HL-60/S4 treated with retinoic acid at 250 ng/mL for 4 days and 3 days (cell line): ENCODE results near the gene TTLL5.
"Not testable (repeated sequence)": the region's sequence is repeated elsewhere in the genome, so short reads cannot be mapped to it uniquely, and the experiment has no call there.

Experiments
- in situ Hi-C: fragments of 300-500 bp; cut with MboI; formaldehyde crosslinking; loops from 2 replicates; pipeline ENCODE4 v1.7.0; 2022; ENCODE audit warnings: low sequenced_read_pairs

Gene TTLL5

DNA sequence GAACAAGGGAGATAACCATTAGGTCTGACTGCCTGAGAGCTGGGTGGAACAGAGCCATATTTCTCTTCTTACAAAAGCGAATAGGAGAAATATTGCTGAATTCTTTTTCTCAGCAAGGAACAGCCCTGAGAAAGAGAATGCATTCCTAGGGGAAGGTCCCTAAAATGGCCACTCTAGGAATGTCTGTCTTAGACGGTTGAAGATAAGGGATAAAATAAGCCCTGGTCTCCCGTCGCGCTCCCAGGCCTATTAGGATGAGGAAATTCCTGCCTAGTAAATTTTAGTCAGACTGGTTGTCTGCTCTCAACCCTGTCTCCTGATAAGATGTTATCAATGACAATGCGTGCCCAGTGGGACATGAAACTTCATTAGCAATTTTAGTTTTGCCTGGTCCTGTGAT is 34.0 kb downstream of the TTLL5 start:
- in situ Hi-C loops, result not testable (repeated sequence)

GRCh38 chr14:75697386-75697785 is 36.3 kb downstream of the TTLL5 start:
- in situ Hi-C loops, result no loop called here

GRCh38 chr14:75697918-75698317 is 36.9 kb downstream of the TTLL5 start:
- in situ Hi-C loops, result no loop called here

GRCh38 chr14:75699331-75699730 is 38.3 kb downstream of the TTLL5 start:
- in situ Hi-C loops, result no loop called here

DNA sequence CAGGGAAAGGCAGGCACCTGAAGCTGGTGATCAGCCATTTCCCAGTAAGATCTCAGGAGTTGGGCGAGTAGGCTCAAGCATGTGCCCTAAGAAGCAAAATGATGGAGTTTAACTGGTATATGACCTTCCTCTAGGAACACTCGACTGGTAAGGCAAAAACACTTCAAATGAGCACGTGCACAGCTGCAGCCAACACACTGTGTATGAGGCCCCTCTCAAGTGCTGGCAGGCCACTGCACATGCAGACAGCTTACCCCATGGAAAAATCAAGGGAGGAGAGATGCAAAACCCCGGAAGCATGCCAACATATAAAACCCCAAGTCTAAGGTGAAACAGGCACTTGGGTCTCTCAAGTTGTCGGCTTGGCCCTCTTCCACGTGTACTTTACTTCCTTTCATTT is 39.2 kb downstream of the TTLL5 start:
- in situ Hi-C loops, result loop anchor here (25.0 kb wide), 2 partner anchors 287 to 687 kb away; partner anchors contain the start of genes ESRRB, IFT43 and TGFB3

DNA sequence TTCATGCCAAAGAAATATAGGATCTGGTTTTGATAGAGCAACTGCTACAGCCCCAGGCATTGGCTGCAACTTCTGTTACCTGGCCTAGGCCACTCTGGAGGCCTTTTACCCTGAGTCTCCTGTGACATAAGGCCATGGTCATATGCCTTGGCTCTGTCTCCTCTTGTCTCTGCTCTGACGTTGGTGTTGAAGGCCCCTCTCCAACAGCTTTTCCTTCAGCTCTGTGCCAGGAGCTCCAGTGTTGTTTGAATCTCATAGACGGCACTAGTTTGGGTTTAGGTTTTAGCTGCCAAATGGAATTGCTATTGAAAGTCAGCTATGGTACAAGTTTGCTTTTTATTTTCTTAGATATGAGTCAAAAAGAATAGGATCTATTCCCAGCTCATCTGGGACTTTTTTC is 41.1 kb downstream of the TTLL5 start:
- in situ Hi-C loops, result loop anchor here (25.0 kb wide), 2 partner anchors 285 to 685 kb away; partner anchors contain the start of genes ESRRB, IFT43 and TGFB3

DNA sequence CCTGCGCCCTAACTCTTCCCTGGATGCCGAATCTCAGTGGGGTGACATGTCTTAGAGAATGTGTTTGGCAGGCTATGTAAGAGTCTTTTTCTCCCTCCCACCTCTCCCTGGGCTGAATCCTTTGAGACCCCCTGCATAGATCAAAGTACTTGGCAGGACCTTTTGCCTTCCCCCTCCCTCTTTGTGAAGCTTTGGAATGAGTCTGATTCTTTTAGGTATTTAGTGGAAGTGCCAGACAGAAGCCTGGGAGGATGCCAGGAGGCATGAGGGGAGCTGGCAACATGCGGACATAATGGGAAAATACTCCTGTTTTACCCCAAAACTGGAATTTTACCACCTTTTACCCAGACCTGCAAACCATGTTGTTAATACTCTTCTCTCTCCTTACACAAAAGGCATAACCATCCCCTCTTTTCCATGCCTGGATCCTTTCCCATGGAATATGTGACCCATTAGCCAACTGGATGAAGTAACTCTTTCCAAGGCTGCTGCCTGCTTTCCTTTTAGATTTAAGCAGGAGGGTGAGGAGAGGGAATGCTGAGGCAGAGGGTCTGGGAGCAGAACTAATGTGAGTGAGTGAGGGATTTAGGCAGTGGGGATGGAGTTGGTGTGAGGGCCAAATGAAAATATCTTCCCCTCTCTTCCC is 41.7 kb downstream of the TTLL5 start:
- in situ Hi-C loops, result loop anchor here (25.0 kb wide), 2 partner anchors 285 to 685 kb away; partner anchors contain the start of genes ESRRB, IFT43 and TGFB3

DNA sequence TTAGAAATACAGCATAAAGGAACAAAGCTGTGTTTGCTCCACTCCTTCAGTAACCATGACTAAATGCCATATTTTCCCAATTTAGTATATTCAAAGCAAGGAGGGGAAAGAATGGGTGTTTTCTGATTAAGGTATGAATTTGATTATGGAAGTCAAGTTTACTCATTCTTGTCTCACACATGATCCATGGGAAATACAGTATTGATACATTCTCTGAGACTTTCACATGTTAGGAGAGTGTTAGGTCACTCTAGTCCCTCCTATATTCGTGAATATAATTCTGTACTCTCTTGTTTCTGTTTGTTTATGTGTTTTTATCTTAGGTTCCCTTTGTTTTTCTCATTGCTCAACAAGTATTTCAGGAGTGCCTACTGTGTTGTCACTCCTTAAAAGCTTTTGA is 42.4 kb downstream of the TTLL5 start:
- in situ Hi-C loops, result loop anchor here (25.0 kb wide), 2 partner anchors 284 to 684 kb away; partner anchors contain the start of genes ESRRB, IFT43 and TGFB3

GRCh38 chr14:75705014-75705413 is 44.0 kb downstream of the TTLL5 start:
- in situ Hi-C loops, result loop anchor here (25.0 kb wide), 2 partner anchors 282 to 682 kb away; partner anchors contain the start of genes ESRRB, IFT43 and TGFB3

DNA sequence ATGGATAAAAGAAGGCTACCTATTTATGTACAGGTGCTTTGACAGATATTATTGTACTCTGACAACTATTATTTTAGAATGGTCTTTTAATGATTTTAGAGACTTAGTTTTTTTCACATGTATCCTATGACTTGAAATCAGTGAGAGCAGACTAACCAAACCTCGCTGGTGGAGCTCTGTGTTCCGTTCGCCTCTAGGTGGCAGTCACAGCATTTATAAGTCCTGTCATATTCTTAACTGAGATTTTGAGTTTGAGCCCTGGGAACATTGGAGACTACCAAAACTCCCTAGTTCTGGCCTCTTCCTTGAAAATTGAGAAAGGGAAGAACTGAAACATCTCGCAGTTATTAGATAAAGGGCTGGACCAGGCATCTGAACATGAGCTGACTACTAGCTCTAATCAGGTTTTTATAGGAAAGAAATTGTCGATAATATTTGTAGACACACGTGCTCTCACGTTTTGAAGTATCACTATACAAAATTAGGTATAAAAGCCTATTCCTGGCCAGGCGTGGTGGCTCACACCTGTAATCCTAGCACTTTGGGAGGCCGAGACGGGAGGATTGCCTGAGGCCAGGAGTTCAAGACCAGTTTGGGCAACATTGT is 48.3 kb downstream of the TTLL5 start:
- in situ Hi-C loops, result loop anchor here (25.0 kb wide), 2 partner anchors 278 to 678 kb away; partner anchors contain the start of genes ESRRB, IFT43 and TGFB3

- in situ Hi-C loops, result loop anchor here (25.0 kb wide), 2 partner anchors 276 to 676 kb away; partner anchors contain the start of genes ESRRB, IFT43 and TGFB3
These were observed 50.2 kb downstream of the TTLL5 start for GRCh38 chr14:75711105-75711795.

GRCh38 chr14:75711796-75712211 is 50.8 kb downstream of the TTLL5 start:
- in situ Hi-C loops, result loop anchor here (25.0 kb wide), 2 partner anchors 275 to 675 kb away; partner anchors contain the start of genes ESRRB, IFT43 and TGFB3

- in situ Hi-C loops, result loop anchor here (25.0 kb wide), 2 partner anchors 272 to 672 kb away; partner anchors contain the start of genes ESRRB, IFT43 and TGFB3
These were observed 53.9 kb downstream of the TTLL5 start for GRCh38 chr14:75714991-75715390.

- in situ Hi-C loops, result loop anchor here (25.0 kb wide), 2 partner anchors 271 to 671 kb away; partner anchors contain the start of genes ESRRB, IFT43 and TGFB3
These were observed 55.1 kb downstream of the TTLL5 start for GRCh38 chr14:75715926-75716780.

GRCh38 chr14:75717729-75718128 is 56.7 kb downstream of the TTLL5 start:
- in situ Hi-C loops, result loop anchor here (25.0 kb wide), 2 partner anchors 270 to 670 kb away; partner anchors contain the start of genes ESRRB, IFT43 and TGFB3

DNA sequence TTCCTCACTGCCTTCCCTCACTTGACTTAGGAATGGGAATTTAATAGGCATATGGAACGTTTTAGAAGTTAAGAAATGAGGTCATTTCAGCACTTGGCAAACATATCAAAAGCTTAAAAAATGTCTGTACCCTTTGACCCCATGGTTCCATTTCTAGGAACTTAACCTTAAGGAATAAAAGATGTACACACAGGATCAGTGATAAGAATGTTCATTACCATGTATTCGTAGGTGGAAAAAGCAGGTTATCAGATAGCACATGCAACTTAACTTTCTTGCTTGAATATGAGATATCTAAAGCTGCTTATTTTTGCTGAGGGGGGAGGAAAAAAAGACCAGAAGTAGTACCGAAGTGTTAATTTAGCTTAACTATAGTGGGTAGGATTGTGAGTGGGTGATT is 57.2 kb downstream of the TTLL5 start:
- in situ Hi-C loops, result loop anchor here (25.0 kb wide), 2 partner anchors 269 to 669 kb away; partner anchors contain the start of genes ESRRB, IFT43 and TGFB3

DNA sequence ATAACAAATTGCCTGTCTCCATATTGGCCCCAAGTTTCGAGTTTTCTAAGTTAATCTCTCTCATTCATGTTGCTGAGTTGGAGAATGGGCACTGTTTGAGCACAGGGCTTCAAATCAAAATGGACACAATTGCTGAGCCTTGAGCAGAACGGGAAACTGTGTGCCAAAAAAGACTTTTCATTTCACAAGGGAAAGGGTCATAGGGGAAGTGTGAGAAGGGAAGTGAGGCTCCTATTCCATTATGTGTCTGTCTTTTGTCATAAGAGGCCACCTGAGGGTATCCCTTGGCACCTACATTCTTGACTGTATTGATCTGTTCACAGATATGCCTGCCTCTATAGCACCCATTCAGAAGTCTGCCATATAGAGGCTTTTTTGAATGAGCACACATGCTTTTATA is 59.1 kb downstream of the TTLL5 start:
- in situ Hi-C loops, result loop anchor here (25.0 kb wide), 2 partner anchors 267 to 667 kb away; partner anchors contain the start of genes ESRRB, IFT43 and TGFB3

DNA sequence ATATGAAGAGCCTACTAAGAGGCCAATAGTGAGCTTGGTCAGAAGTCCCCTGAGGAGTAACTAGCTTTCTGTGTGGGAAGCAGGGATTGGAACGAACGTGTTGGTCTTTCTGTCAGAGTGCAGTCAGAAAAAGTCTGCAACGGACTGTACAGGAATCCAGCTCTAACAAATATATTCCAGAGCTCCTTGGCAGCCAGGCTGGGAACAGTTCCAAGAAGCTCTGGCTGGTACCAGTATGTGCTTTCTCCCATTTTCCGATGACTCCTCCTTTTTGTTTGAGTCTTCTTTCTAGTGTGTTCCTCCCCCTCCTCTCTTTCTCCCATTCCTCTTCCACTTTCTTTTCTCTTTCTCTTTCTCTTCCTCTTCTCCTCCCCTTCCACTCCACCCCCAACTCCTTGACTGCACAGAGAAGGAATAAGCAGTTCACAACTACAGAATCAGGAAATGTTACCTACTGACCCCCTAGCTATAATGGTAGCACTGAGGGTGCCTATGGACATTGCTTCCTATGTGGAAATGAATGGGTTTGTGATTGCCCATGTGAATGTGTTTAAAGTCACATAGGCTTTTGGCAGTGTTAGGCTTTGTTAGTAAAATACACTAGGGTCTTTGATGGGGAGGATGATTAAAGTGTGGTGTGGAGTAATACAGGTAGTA is 59.9 kb downstream of the TTLL5 start:
- in situ Hi-C loops, result loop anchor here (25.0 kb wide), 2 partner anchors 266 to 666 kb away; partner anchors contain the start of genes ESRRB, IFT43 and TGFB3

- in situ Hi-C loops, result loop anchor here (25.0 kb wide), 2 partner anchors 264 to 664 kb away; partner anchors contain the start of genes ESRRB, IFT43 and TGFB3
These were observed 62.7 kb downstream of the TTLL5 start for GRCh38 chr14:75723716-75724115.
